Measurements from ENCODE around the gene GLS2. TPM values are rescaled to one million over a fixed set of nuclear protein-coding genes. Genes with fewer than 3 reads are reported as not detected.
"Not testable (repeated sequence)": the region's sequence is repeated elsewhere in the genome, so short reads cannot be mapped to it uniquely, and the experiment has no call there.

GLS2 gene
- total RNA-seq, 1 experiment from 2014 or later, result 1.9 TPM

DNA sequence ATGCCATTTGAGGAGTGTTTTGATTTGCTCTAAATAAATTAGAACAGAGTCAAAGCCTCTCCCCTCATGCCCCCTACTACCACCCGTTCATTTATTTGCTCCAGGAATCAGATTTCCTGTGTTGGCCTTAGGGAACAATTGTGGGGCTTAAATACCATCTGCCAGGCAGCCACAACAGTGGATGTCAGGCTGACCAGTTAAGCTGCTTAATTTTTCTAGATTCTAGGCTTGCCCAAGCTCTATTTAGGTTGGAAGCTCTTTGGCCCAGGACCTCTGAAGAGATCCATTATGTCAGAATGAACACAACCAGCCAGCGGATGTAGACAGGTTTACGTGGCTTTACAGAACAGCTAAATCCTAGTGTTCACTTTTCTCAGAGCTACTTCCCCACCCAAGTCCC lies 37.7 kb downstream of the GLS2 start:
- CTCF ChIA-PET, result interaction anchor here (0.6 to 1.9 kb wide), 2 partner anchors 116 to 120 kb away, joined by 3 to 5 read pairs; partner anchors contain the start of gene PAN2
- H3K4me3 Mint-ChIP-seq (ENCODE audit: low read depth, unreplicated experiment), result no peak overlapping the region
- no TSS peak for BruUV-seq (replicated peaks)
- peaks cover 26% of the 10 kb centered on the region for H3K27me3 Mint-ChIP-seq (ENCODE audit: unreplicated experiment)
- intact Hi-C loops (cut with micrococcal nuclease; ENCODE audit: unreplicated experiment), result no loop called here
- peaks cover 20% of the 10 kb centered on the region for H3K4me1 Mint-ChIP-seq (ENCODE audit: low read depth, unreplicated experiment)
- peaks cover 12% of the 10 kb centered on the region for H3K36me3 Mint-ChIP-seq (ENCODE audit: insufficient read depth, unreplicated experiment)
- TF ChIP-seq, protein P1, sequence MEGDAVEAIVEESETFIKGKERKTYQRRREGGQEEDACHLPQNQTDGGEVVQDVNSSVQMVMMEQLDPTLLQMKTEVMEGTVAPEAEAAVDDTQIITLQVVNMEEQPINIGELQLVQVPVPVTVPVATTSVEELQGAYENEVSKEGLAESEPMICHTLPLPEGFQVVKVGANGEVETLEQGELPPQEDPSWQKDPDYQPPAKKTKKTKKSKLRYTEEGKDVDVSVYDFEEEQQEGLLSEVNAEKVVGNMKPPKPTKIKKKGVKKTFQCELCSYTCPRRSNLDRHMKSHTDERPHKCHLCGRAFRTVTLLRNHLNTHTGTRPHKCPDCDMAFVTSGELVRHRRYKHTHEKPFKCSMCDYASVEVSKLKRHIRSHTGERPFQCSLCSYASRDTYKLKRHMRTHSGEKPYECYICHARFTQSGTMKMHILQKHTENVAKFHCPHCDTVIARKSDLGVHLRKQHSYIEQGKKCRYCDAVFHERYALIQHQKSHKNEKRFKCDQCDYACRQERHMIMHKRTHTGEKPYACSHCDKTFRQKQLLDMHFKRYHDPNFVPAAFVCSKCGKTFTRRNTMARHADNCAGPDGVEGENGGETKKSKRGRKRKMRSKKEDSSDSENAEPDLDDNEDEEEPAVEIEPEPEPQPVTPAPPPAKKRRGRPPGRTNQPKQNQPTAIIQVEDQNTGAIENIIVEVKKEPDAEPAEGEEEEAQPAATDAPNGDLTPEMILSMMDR (IDR thresholded peaks at IDR 0.05; ENCODE audit: unreplicated experiment), result no peak
- no peak for DNase-seq
- H3K27ac Mint-ChIP-seq (ENCODE audit: unreplicated experiment), result peak overlapping the region; percentile 88
- no peaks in the 10 kb centered on the region for H3K9me3 Mint-ChIP-seq (ENCODE audit: low read depth, unreplicated experiment)

DNA sequence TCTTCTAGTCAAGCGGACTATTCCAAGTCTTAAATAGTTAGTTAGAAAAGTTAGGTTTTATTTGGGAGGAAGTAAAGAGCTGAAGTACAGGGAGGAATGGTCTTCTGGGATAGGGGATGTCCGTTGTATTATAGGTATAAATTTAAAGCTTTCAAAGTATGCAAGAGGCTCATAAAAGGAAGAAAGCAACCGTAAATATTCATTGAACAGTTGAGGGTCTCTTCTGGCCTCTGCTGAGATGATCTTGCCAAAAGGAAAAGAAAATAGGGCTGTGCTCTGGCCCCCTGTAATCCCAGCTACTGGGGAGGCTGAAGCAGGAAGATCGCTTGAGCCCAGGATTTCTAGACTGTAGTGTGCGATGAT lies 38.4 kb downstream of the GLS2 start:
- Mint-ChIP-seq H3K9me3 (ENCODE audit: low read depth, unreplicated experiment) (no peaks in the 10 kb centered on the region), H3K27me3 (ENCODE audit: unreplicated experiment) (peaks cover 20% of the 10 kb centered on the region), H3K36me3 (ENCODE audit: insufficient read depth, unreplicated experiment) (peaks cover 12% of the 10 kb centered on the region), H3K4me3 (ENCODE audit: low read depth, unreplicated experiment) (peak overlapping the region; percentile 83), H3K27ac (ENCODE audit: unreplicated experiment) (peak overlapping the region; percentile 88), H3K4me1 (ENCODE audit: low read depth, unreplicated experiment) (peaks cover 22% of the 10 kb centered on the region)
- intact Hi-C loops (cut with micrococcal nuclease; ENCODE audit: unreplicated experiment), result no loop called here
- CTCF ChIA-PET, result interaction anchor here (0.7 to 1.9 kb wide), 3 partner anchors 15 to 116 kb away, joined by 3 to 6 read pairs (median 5); partner anchors contain the start of genes PAN2 and STAT2
- TSS peak; percentile 78 for BruUV-seq (replicated peaks)
- TF ChIP-seq, protein P1 (IDR thresholded peaks at IDR 0.05; ENCODE audit: unreplicated experiment), result no peak
- no peak for DNase-seq

GRCh38 chr12:56448860-56449621 lies 38.9 kb downstream of the GLS2 start, which contains the start of gene TIMELESS:
TSS of gene TIMELESS (minus strand) at chr12:56449426. CDS start at chr12:56434170, 15,256 bp downstream.
- H3K4me3 Mint-ChIP-seq (ENCODE audit: low read depth, unreplicated experiment), result peak within 1 kb of the TSS; percentile 83
- H3K9me3 Mint-ChIP-seq (ENCODE audit: low read depth, unreplicated experiment), result peaks cover 3% of the 10 kb centered on the region
- peaks cover 12% of the 10 kb centered on the region for H3K36me3 Mint-ChIP-seq (ENCODE audit: insufficient read depth, unreplicated experiment)
- DNase-seq, result peak; percentile 92
- peaks cover 27% of the 10 kb centered on the region for H3K4me1 Mint-ChIP-seq (ENCODE audit: low read depth, unreplicated experiment)
- intact Hi-C loops (cut with micrococcal nuclease; ENCODE audit: unreplicated experiment), result no loop called here
- BruUV-seq (replicated peaks), result TSS peak; percentile 77
- CTCF ChIA-PET, result interaction anchor here (0.7 to 1.9 kb wide), 3 partner anchors 15 to 115 kb away, joined by 3 to 6 read pairs (median 5); partner anchors contain the start of genes PAN2 and STAT2
- H3K27ac Mint-ChIP-seq (ENCODE audit: unreplicated experiment), result peak within 1 kb of the TSS; percentile 88
- TF ChIP-seq, protein P1 (IDR thresholded peaks at IDR 0.05; ENCODE audit: unreplicated experiment), result no peak
- H3K27me3 Mint-ChIP-seq (ENCODE audit: unreplicated experiment), result peaks cover 14% of the 10 kb centered on the region

DNA sequence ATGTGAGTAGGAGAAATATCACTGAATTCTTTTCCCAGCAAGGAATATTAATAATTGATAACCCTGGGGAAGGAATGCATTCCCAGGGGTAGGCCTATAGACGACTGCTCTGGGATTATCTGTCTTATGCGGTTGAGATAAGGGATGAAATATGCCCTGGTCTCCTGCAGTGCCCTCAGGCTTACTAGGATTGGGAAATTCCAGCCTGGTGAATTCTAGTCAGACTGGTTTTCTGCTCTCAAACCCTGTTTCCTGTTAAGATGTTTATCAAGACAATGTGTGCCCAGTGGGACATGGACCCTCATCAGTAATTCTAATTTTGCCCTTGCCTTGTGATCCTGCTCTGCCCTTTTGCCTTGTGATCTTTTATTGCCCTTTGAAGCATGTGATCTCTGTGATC lies 44.8 kb downstream of the GLS2 start:
- H3K27ac Mint-ChIP-seq (ENCODE audit: unreplicated experiment), result peak overlapping the region; percentile 70
- intact Hi-C loops (cut with micrococcal nuclease; ENCODE audit: unreplicated experiment); H3K27me3 Mint-ChIP-seq (ENCODE audit: unreplicated experiment); BruUV-seq (replicated peaks); H3K4me3 Mint-ChIP-seq (ENCODE audit: low read depth, unreplicated experiment); H3K9me3 Mint-ChIP-seq (ENCODE audit: low read depth, unreplicated experiment): not testable (repeated sequence)
- CTCF ChIA-PET, result interaction anchor here (0.7 kb wide), 1 partner anchor 142 kb away, joined by 4 read pairs; no protein-coding TSS in a partner anchor
- peak; percentile 36 for DNase-seq
- H3K36me3 Mint-ChIP-seq (ENCODE audit: insufficient read depth, unreplicated experiment), result peaks cover 11% of the 10 kb centered on the region
- H3K4me1 Mint-ChIP-seq (ENCODE audit: low read depth, unreplicated experiment), result peaks cover 36% of the 10 kb centered on the region

All from Calu3 (cell line).